ENCODE data around the gene MAD1L1.

Gene MAD1L1

DNA sequence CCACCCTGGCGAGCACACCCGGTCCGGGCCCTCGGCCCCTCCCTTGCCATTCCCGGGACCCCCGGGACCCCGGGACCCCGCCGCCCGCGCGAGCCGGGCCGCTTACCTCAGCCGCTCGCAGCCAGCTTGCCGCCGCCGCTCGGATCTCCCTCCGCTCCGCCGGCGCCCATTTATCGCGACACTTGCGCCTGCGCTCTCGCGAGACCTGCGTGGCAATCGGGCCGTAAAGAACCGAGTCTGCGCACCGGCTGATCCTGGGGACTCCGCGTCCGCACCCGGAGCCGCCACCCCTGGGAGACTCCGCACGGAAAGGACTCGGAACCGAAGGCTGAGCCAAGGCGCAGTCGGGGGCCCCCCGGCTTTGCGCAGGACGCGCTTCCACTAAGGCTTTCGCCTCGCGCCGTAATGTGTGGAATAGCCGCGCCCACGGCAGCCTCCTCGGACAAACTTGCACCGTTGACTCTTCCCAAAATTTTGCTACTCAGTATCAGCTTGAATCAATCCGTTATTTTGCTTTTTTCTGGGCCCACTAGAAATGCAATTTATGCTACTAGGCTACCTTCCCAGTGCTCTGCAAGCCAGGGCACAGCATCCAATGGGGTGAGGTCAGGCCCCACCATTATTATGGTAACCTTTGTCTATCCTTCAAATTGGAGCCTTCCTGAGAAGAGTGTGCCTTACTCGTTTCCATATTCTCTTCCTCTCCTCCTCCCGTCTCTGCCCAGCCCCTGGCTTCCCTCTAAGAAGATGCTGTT is at the start of gene MAD1L1:
Gene MAD1L1 (minus strand): TSS at position 180 of the 755 bp plus-strand sequence. CDS start 2,812 bp downstream, outside the sequence.
- peak; percentile 88 for DNase-seq (ENCODE audit: low read depth)

DNA sequence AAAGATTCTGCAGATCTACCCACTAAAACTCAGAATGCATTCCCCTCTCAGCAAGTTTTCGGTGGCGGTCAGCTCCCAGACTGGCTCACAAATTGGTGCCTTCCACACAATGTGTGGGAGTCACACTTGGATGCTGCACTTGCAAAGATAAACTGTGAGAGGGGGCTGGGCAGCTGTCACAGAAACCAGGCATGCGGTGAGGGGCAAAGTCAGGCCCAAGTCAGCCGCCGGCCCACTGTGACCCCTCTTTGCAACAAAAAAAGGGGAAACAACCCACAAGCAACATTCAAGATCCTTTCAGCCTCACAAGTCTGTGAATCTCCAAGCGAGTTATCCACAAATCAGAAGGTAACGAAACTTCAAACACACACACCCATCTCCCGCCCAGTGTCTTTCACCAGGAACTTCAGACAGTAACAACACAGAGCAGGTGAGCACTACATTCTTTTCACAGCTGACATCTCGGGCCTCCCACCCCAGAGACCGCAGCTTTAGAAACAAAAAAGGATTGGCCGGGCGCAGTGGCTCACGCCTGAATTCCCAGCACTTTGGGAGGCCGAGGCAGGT is 49.5 kb upstream of the MAD1L1 start:
- DNase-seq (ENCODE audit: low read depth): no peak

- no peak for DNase-seq (ENCODE audit: low read depth)
These were observed 48.8 kb upstream of the MAD1L1 start for GRCh38 chr7:2281541-2281940.

DNA sequence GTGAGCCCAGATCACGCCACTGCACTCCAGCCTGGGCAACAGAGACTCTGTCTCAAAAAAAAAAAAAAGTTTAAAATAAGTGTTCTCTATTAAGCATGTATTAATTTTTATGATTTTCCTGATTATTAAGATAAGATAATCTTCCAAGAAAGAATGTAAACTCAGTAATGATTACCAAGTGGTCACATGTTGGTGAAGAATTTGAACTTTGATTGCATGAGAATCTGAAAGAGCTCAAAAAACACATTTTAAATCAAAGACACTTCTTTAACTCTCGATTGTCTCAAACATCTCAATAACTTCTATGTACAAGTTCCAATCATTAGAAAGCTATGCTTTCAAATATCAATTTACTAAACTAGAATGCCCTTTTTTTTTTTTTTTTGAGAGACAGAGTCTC is 47.7 kb upstream of the MAD1L1 start:
- DNase-seq (ENCODE audit: low read depth): no peak

- DNase-seq (ENCODE audit: low read depth): no peak
These were observed 47.2 kb upstream of the MAD1L1 start for GRCh38 chr7:2279896-2280295.

- no peak for DNase-seq (ENCODE audit: low read depth)
These were observed 45.3 kb upstream of the MAD1L1 start for GRCh38 chr7:2278026-2278425.

- DNase-seq (ENCODE audit: low read depth): no peak
These were observed 43.4 kb upstream of the MAD1L1 start for GRCh38 chr7:2276107-2276506.

- no peak for DNase-seq (ENCODE audit: low read depth)
These were observed 42.4 kb upstream of the MAD1L1 start for GRCh38 chr7:2275101-2275500.

GRCh38 chr7:2274666-2275065 is 41.9 kb upstream of the MAD1L1 start:
- no peak for DNase-seq (ENCODE audit: low read depth)

DNA sequence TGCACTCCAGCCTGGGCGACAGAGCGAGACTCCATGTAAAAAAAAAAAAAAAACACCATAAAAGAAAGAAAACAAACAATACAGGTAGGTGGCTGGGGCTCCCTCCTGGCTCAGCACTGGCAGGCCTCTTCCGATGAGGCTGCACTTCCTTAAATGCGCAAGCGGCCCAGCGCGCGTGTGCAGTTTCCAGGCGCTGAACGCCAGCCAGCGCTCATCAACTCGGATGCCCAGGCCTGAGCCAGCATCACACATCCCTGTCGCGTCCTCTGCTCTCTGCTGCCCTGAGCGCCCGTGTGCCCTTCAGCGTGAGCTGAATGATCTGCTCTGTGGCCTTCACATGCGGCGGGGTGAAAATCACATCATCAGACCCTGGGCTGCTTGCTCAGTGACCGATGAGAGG is 41.1 kb upstream of the MAD1L1 start:
- DNase-seq (ENCODE audit: low read depth): no peak

GRCh38 chr7:2272031-2272430 is 39.3 kb upstream of the MAD1L1 start:
- no peak for DNase-seq (ENCODE audit: low read depth)

DNA sequence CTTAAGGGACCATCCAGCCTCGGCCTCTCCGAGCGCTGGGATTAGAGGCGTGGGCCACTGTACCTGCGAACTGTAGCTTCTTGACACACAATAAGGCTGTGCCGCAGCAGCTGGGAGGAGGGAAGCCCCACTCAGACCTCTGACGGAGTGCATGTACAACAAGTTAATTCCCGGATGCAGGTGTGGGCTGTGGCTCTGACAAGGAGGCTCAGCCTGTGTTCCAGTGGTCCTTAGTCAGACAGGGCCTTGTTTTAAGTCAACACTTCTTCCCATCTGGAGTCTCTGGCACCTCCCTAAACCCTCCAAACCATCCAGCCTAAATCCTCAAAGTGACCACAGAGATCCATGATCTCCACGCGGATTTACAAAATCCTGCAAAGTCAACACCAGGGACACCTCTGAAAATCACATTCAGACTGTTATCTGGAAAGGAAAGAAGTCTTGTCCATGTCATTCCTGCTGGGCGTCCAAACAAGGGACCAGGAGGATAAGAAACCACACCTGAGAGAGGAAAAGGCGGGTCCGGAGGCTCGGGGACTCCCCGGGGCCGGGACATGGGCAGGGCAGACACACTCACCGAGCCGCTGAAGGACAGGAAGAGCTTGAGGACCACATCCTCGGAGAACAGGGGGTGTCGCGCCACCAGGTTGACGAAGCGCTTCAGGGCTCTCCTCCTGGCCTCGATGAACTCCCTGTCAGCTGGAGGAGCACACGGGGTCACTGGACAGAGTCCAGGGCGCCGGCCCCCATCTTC is 38.7 kb upstream of the MAD1L1 start:
- no peak for DNase-seq (ENCODE audit: low read depth)

GRCh38 chr7:2270495-2270894 is 37.8 kb upstream of the MAD1L1 start:
- DNase-seq (ENCODE audit: low read depth): no peak

GRCh38 chr7:2269991-2270460 is 37.3 kb upstream of the MAD1L1 start:
- peak; percentile 34 for DNase-seq (ENCODE audit: low read depth)

DNA sequence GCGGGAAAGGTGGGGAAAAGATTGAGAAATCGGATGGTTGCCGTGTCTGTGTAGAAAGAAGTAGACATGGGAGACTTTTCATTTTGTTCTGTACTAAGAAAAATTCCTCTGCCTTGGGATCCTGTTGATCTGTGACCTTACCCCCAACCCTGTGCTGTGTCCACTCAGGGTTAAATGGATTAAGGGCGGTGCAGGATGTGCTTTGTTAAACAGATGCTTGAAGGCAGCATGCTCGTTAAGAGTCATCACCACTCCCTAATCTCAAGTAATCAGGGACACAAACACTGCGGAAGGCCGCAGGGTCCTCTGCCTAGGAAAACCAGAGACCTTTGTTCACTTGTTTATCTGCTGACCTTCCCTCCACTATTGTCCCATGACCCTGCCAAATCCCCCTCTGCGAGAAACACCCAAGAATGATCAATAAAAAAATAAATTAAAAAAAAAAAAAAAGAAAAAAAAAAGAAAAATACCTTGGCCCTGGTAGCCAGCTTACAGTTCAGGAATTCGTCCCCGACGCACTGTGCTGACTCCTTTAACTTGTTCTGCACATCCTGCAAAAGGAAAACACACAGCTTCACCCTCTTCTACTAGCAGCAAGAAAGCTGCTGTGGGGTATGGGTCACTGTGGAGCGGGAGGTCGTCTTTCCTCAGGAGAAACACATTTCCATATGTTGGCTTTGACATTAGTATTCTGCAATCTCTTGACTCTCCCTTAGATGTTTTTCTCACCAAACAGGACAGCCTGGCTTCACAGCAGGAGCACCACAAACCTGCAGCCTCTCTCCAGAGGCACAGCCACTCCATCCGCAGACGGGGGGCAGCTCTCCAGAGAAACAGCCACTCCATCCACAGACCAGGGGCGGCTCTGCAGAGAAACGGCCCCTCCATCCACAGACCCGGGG is 36.6 kb upstream of the MAD1L1 start:
- DNase-seq (ENCODE audit: low read depth): peak; percentile 43

- peak; percentile 49 for DNase-seq (ENCODE audit: low read depth)
These were observed 34.2 kb upstream of the MAD1L1 start for GRCh38 chr7:2266911-2267310.

DNA sequence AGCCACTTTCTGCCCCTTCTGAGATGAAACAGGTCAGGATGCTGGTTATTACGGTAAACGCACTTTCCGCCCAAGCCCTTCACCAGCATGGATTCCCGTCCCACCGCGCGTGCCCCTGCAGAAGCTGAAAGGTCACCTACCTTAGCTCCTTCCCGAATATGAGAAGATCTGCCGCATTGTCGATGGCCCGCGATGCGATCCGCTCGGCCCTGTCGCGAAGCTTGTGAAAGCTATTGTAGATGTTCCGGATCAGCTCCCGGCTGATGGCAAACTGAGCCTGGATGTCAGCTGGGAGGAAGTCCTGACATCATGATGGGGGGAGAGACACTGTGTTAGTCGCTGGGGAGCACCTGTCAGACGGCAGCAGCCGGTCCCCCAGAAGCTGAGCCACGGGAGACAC is 31.4 kb upstream of the MAD1L1 start:
- DNase-seq (ENCODE audit: low read depth): no peak

DNA sequence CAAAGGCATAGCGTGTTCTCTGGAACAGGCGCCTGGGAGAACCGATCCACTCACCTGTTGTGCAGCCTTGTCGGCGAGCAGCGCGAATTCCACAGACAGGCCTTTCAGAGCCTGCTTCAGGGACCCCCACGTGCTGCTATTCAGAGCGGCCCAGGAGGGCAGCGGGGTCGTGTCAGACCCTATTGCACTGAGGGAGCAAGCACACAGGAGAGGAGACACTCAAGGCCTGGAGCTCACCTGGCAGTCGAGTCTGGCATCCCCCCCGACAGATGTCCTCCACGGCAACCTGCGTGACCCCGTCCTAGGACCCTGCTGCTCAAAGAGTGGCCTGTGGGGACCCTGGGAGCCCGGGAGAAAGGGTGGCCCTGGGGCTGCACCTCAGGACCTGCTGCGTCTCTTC is 30.4 kb upstream of the MAD1L1 start:
- DNase-seq (ENCODE audit: low read depth): no peak

- no peak for DNase-seq (ENCODE audit: low read depth)
These were observed 28.9 kb upstream of the MAD1L1 start for GRCh38 chr7:2261611-2262010.

- DNase-seq (ENCODE audit: low read depth): no peak
These were observed 28.1 kb upstream of the MAD1L1 start for GRCh38 chr7:2260820-2261219.

- DNase-seq (ENCODE audit: low read depth): no peak
These were observed 26.7 kb upstream of the MAD1L1 start for GRCh38 chr7:2259480-2259879.

All from fibroblast of gingiva (primary cell).